ENCODE results near the gene SEMA5B. TPM values are rescaled to one million over a fixed set of nuclear protein-coding genes. Genes with fewer than 3 reads are reported as not detected.

The SEMA5B gene
- polyA plus RNA-seq, 1 experiment, result not detected

GRCh38 chr3:122942937-122943827, 84.4 kb downstream of the SEMA5B start:
- peak; percentile 97 for TF ChIP-seq CTCF (IDR thresholded peaks at IDR 0.05; ENCODE audit: insufficient read depth, low read depth, low read length)
- ChIA-PET POLR2A (interaction anchor here (0.5 kb wide), 1 partner anchor 74 kb away, joined by 4 read pairs; no protein-coding TSS in a partner anchor), CTCF (interaction anchor here (0.6 to 5.3 kb wide), 35 partner anchors 9 to 552 kb away, joined by 3 to 46 read pairs (median 4); partner anchors contain the start of gene SEMA5B)
- peaks cover 28% of the 10 kb centered on the region for H3K27me3 ChIP-seq (ENCODE audit: control insufficient read depth, insufficient read depth, low read length)
- DNase-seq (ENCODE audit: low read depth), result no peak
- no peaks in the 10 kb centered on the region for H3K36me3 ChIP-seq (ENCODE audit: control insufficient read depth, insufficient read depth, low read length)
- H3K4me3 ChIP-seq (ENCODE audit: low read depth, low read length), result no peak overlapping the region

- TF ChIP-seq CTCF (IDR thresholded peaks at IDR 0.05; ENCODE audit: insufficient read depth, low read depth, low read length), result no peak
- CTCF ChIA-PET, result interaction anchor here (0.6 to 5.3 kb wide), 33 partner anchors 8 to 383 kb away, joined by 3 to 46 read pairs (median 5); partner anchors contain the start of gene SEMA5B
- Histone ChIP-seq H3K27me3 (ENCODE audit: control insufficient read depth, insufficient read depth, low read length) (peaks cover 28% of the 10 kb centered on the region), H3K4me3 (ENCODE audit: low read depth, low read length) (no peak overlapping the region), H3K36me3 (ENCODE audit: control insufficient read depth, insufficient read depth, low read length) (no peaks in the 10 kb centered on the region)
- DNase-seq (ENCODE audit: low read depth), result no peak
- POLR2A ChIA-PET, result no interaction called here
Measured at GRCh38 chr3:122942239-122942638, 85.3 kb downstream of the SEMA5B start.

DNA sequence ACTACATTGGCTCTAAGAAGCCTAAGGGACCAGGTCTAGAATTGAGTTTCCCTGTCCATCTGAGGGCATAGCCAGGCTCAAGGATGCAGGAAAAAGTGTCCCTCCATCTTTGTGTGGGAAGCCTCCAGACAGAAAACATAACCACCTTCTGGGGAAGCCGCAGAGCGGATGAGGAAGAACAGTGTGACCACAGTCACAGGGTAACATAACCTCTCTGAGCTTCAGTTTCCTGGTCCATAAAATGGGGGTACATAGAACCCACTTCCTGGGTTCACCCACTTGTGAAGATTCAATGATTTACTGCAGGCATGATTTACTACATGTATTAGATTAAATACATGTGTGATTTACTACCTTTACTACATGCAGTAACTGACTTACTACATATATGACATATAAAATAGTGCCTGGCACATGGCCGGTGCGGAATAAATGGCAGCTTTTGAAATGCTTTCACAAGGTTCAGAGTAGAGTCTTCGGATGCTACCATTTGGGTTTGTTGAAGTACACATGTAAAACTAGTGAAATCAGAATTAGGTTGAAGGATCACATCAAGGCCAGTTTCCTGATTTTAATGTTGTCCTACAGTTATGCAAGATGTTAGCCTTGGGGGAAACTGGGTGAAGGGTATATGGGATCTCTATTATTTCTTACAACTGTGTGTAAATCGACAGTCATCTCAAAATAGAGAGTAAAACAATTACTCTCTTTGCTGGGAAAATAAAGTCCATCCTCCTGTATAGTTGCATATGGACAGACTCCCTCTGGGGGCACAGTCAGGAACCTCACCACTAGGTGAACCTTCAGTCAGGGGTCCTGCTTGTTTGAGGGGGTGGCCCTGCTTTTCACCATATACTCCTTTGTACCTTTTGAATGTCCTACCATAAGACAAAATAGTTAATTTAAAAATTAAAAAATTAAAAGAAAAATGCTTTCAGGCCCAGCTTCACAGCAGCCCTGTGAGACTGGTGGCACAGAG, 86.0 kb downstream of the SEMA5B start:
- H3K4me3 ChIP-seq (ENCODE audit: low read depth, low read length), result no peak overlapping the region
- ChIA-PET CTCF (interaction anchor here (0.7 to 5.3 kb wide), 23 partner anchors 9 to 367 kb away, joined by 3 to 46 read pairs (median 5); partner anchors contain the start of gene SEMA5B), POLR2A (no interaction called here)
- TF ChIP-seq CTCF (IDR thresholded peaks at IDR 0.05; ENCODE audit: insufficient read depth, low read depth, low read length), result peak; percentile 56
- no peaks in the 10 kb centered on the region for H3K36me3 ChIP-seq (ENCODE audit: control insufficient read depth, insufficient read depth, low read length)
- peaks cover 24% of the 10 kb centered on the region for H3K27me3 ChIP-seq (ENCODE audit: control insufficient read depth, insufficient read depth, low read length)
- DNase-seq (ENCODE audit: low read depth), result no peak

DNA sequence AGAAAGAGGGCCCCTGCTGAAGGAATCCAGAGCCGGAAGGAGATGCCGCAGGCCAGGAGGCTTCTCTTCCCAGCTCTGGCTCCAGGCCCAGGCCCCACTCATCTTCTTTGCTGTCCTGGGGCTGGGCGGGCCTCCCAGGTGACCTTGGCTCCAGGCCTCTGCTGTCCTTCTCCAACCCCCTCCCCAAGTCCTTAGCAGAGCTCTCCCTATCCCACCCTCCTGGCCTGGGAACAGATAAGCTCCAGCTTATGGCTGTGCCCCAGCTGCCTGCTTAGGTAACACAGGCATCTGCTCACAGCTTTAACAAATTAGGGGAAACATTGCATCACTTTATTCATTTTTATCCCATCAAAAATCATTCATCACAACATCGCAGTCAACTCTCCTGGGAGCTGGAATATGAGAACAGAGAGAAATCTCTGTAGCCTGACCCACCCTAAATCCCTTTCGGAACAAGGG, 86.9 kb downstream of the SEMA5B start:
- no peak for DNase-seq (ENCODE audit: low read depth)
- Histone ChIP-seq H3K4me3 (ENCODE audit: low read depth, low read length) (no peak overlapping the region), H3K36me3 (ENCODE audit: control insufficient read depth, insufficient read depth, low read length) (no peaks in the 10 kb centered on the region), H3K27me3 (ENCODE audit: control insufficient read depth, insufficient read depth, low read length) (peaks cover 22% of the 10 kb centered on the region)
- POLR2A ChIA-PET, result no interaction called here
- TF ChIP-seq CTCF (IDR thresholded peaks at IDR 0.05; ENCODE audit: insufficient read depth, low read depth, low read length), result no peak
- CTCF ChIA-PET, result interaction anchor here (0.7 to 5.3 kb wide), 7 partner anchors 9 to 185 kb away, joined by 3 to 46 read pairs (median 3); partner anchors contain the start of gene SEMA5B

All from BJ (cell line).